ENCODE measurements around the gene LST1. TPM values are rescaled to one million over a fixed set of nuclear protein-coding genes. Genes with fewer than 3 reads are reported as not detected.

The LST1 gene
- total RNA-seq, 4 donors from 2014 or later, result 1.9 to 9.3 (median 6.8) TPM

DNA sequence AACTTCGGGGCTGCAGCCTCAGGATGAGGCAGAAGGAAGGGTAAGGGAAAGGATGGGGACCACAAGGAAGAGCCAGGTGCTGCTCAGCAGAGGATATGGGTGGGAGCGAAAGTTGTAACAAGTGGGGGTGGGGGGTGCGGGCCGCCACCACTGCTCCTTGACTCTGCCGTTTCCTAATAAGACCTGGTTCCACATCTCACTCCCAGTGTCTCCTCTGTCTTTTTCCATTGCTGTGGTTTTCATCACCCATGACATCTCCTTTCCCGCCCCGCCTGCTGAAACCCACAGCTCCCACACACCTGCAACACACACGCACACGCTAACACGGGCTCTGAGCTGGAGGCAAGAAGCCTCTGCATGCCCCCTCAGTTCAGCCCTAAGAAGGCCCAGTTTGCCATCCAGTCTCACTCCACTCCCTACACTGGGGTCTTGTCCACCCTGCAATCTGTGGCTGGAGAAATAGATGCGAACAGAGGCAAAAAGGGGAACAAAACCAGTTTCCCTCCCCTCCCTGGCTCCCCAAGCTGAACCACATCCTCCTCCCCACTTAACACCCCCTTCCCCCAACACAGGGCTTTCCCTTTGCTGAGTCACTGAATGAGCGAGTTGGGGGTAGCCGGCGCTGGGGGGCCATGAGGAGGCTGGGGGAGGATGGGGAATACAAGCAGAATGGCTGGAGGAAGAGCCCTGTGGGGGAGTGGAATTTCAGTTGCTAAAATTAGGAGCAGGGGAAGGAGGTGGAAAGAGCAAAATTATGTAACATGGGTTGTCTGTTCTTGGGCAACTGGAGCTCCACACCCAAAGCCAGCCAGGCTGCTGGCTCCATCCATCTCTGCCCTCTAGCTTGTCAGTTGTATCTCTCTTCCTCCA is 27.2 kb upstream of the LST1 start:
- intact Hi-C loops (cut with DNase I), result no loop called here
- TF ChIP-seq EP300 (IDR thresholded peaks at IDR 0.05) (no peak), POLR2A (IDR thresholded peaks at IDR 0.05; ENCODE audit: low read depth) (no peak), POLR2AphosphoS5 (IDR thresholded peaks at IDR 0.05) (no peak)
- TF ChIP-seq, protein P1, sequence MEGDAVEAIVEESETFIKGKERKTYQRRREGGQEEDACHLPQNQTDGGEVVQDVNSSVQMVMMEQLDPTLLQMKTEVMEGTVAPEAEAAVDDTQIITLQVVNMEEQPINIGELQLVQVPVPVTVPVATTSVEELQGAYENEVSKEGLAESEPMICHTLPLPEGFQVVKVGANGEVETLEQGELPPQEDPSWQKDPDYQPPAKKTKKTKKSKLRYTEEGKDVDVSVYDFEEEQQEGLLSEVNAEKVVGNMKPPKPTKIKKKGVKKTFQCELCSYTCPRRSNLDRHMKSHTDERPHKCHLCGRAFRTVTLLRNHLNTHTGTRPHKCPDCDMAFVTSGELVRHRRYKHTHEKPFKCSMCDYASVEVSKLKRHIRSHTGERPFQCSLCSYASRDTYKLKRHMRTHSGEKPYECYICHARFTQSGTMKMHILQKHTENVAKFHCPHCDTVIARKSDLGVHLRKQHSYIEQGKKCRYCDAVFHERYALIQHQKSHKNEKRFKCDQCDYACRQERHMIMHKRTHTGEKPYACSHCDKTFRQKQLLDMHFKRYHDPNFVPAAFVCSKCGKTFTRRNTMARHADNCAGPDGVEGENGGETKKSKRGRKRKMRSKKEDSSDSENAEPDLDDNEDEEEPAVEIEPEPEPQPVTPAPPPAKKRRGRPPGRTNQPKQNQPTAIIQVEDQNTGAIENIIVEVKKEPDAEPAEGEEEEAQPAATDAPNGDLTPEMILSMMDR (IDR thresholded peaks at IDR 0.05), result no peak
- Histone ChIP-seq H3K9me3 (no peaks in the 10 kb centered on the region), H3K4me3 (no peak overlapping the region), H3K36me3 (peaks cover 23 to 65% (median 40%) of the 10 kb centered on the region in 4 donors), H3K27me3 (no peaks in the 10 kb centered on the region), H3K27ac (replicated peaks in 1 of 4) (peak overlapping the region; percentile 28 to 60 (median 50)), H3K4me1 (peaks cover 33 to 46% (median 39%) of the 10 kb centered on the region in 4 donors)
- 79% methylated on average over 14 of the region's 14 CpGs for WGBS
- no peak for DNase-seq (ENCODE audit: extremely low spot score)

DNA sequence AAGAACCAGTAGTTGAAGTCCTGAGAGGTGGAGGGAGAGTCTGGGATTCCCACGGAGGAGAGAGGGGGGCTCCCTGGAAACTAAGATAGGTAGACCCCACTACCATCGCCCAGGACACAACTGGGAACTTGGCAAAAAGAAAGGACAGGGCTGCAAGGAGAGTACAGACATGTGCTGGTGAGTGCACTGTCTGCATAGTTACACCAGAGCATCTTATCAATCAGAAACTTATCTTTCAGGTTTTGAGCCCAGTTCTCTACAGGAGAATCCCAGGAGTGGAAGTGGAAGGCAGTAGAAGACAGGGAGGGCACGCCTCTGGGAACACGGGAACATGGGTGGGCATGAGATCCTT is 26.5 kb upstream of the LST1 start:
- Histone ChIP-seq H3K4me1 (peaks cover 33 to 46% (median 39%) of the 10 kb centered on the region in 4 donors), H3K36me3 (peaks cover 19 to 58% (median 38%) of the 10 kb centered on the region in 4 donors), H3K27ac (replicated peaks in 1 of 4) (peak overlapping the region; percentile 28 to 60 (median 50)), H3K27me3 (no peaks in the 10 kb centered on the region), H3K9me3 (no peaks in the 10 kb centered on the region), H3K4me3 (no peak overlapping the region)
- 68% methylated on average over 3 of the region's 4 CpGs for WGBS
- intact Hi-C loops (cut with DNase I), result no loop called here
- TF ChIP-seq, protein P1 (IDR thresholded peaks at IDR 0.05), result no peak
- no peak for TF ChIP-seq POLR2A (IDR thresholded peaks at IDR 0.05; ENCODE audit: low read depth)
- TF ChIP-seq EP300 (IDR thresholded peaks at IDR 0.05), result no peak
- TF ChIP-seq POLR2AphosphoS5 (IDR thresholded peaks at IDR 0.05), result no peak
- DNase-seq (ENCODE audit: extremely low spot score), result no peak

GRCh38 chr6:31559958-31560696 is 25.9 kb upstream of the LST1 start:
- Histone ChIP-seq H3K4me3 (no peak overlapping the region), H3K9me3 (no peaks in the 10 kb centered on the region), H3K27me3 (no peaks in the 10 kb centered on the region), H3K4me1 (peaks cover 33 to 46% (median 39%) of the 10 kb centered on the region in 4 donors), H3K27ac (replicated peaks in 1 of 4) (peak overlapping the region; percentile 28 to 60 (median 50)), H3K36me3 (peaks cover 19 to 52% (median 38%) of the 10 kb centered on the region in 4 donors)
- no peak for DNase-seq (ENCODE audit: extremely low spot score)
- 59% methylated on average over 5 of the region's 7 CpGs for WGBS
- TF ChIP-seq EP300 (IDR thresholded peaks at IDR 0.05) (no peak), POLR2A (IDR thresholded peaks at IDR 0.05; ENCODE audit: low read depth) (no peak), POLR2AphosphoS5 (IDR thresholded peaks at IDR 0.05) (peak; percentile 58)
- TF ChIP-seq, protein P1 (IDR thresholded peaks at IDR 0.05), result no peak
- intact Hi-C loops (cut with DNase I), result no loop called here

- Histone ChIP-seq H3K4me1 (peaks cover 33 to 46% (median 39%) of the 10 kb centered on the region in 4 donors), H3K9me3 (no peaks in the 10 kb centered on the region), H3K27ac (replicated peaks in 1 of 4) (peak overlapping the region; percentile 28 to 60 (median 50)), H3K36me3 (peaks cover 19 to 47% (median 35%) of the 10 kb centered on the region in 4 donors), H3K27me3 (peaks cover 0 to 3% (median 0%) of the 10 kb centered on the region in 4 donors), H3K4me3 (no peak overlapping the region)
- TF ChIP-seq, protein P1 (IDR thresholded peaks at IDR 0.05), result no peak
- TF ChIP-seq POLR2A (IDR thresholded peaks at IDR 0.05; ENCODE audit: low read depth) (no peak), EP300 (IDR thresholded peaks at IDR 0.05) (no peak)
- intact Hi-C loops (cut with DNase I), result no loop called here
- DNase-seq (ENCODE audit: extremely low spot score), result no peak
Measured at GRCh38 chr6:31560697-31561058, 25.4 kb upstream of the LST1 start.

Measured in esophagus muscularis mucosa (tissue), 4 donors.